ENCODE results near the gene GNAL. TPM values are rescaled to one million over a fixed set of nuclear protein-coding genes. Genes with fewer than 3 reads are reported as not detected.
"Not testable (repeated sequence)": the region's sequence is repeated elsewhere in the genome, so short reads cannot be mapped to it uniquely, and the experiment has no call there.

Gene GNAL
- total RNA-seq, 1 experiment from 2014 or later: 28.4 TPM

DNA sequence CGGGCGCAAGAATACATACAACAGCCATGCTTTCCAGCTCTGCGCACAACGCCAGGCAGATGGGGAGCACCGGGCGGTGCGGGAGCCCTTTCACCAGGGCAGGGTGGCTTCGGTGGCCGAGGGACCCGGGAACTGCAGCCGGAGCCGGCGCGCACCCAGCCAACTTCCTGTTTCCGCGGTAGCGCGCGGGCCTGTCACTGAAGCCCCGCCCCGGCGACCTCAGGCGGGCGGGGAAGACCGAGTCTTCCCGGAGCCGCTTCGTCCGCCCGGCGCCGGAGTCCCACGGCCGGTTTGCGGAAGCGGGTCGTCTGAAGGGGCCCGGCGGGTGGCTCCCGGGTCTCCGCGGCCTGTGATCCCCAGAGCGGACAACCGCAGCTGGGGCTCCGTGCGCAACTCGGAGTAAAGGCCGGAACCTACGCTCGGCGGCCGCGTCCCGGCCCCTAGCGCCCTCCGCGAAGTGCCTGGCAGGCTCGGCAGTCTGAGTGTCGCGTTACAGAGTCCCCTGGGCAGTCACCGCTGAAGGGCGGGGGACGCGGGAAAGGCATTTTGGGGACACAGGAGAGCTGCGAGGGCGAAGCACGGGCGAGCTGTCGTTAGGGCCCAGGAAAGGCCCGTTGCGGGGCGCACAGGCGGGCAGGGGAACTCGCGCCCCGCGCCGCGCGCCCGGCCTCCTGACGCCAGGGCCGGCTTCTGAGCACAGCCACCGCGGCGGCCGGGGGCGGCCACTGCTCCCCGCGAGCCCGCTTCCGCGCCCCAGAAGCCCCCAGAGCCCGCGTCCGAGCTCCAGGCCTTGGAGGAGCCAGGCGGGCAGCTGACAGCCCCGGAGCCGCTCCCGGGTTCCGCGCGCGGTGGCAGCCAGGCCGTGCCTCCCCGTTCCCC, 219.4 kb downstream of the GNAL start, which contains the start of gene MPPE1:
Gene MPPE1, minus strand, starts transcription at position 136 of the 879 bp plus-strand sequence. CDS start 11,053 bp downstream, outside the sequence.
- Mint-ChIP-seq H3K4me3 (ENCODE audit: unreplicated experiment) (peak within 1 kb of the TSS; percentile 89), H3K36me3 (ENCODE audit: insufficient read depth, unreplicated experiment) (peaks cover 5% of the 10 kb centered on the region), H3K27me3 (ENCODE audit: insufficient read depth, unreplicated experiment) (no peaks in the 10 kb centered on the region), H3K4me1 (ENCODE audit: low read depth, unreplicated experiment) (peaks cover 5% of the 10 kb centered on the region), H3K27ac (ENCODE audit: unreplicated experiment) (peak within 1 kb of the TSS; percentile 91), H3K9me3 (ENCODE audit: unreplicated experiment) (no peaks in the 10 kb centered on the region)
- BruUV-seq (replicated peaks): no TSS peak
- Histone ChIP-seq H3K27me3 (replicated peaks; ENCODE audit: control insufficient read depth, insufficient read depth, low read length) (no peaks in the 10 kb centered on the region), H3K9me3 (no peaks in the 10 kb centered on the region), H3K4me3 (ENCODE audit: low read depth, low read length) (peak within 1 kb of the TSS; percentile 87), H3K36me3 (ENCODE audit: control insufficient read depth, insufficient read depth, low read length) (no peaks in the 10 kb centered on the region), H3K4me1 (peaks cover 25% of the 10 kb centered on the region)
- peak; percentile 87 to 93 for DNase-seq
- intact Hi-C loops (cut with micrococcal nuclease; ENCODE audit: unreplicated experiment): loop anchor here (1.0 to 2.0 kb wide), 4 partner anchors 16 to 74 kb away; no protein-coding TSS in a partner anchor
- POLR2A ChIA-PET: interaction anchor here (0.8 to 1.5 kb wide), 2 partner anchors 23 to 73 kb away, joined by 3 to 5 read pairs; partner anchors contain the start of gene IMPA2
- TF ChIP-seq CTCF (IDR thresholded peaks at IDR 0.05; ENCODE audit: insufficient read depth in 1 of 2, low read depth in 1 of 2, low read length in 1 of 2, severe bottlenecking in 1 of 2, unreplicated experiment in 1 of 2): no peak
- CTCF ChIA-PET: no interaction called here

- no peak for TF ChIP-seq CTCF (IDR thresholded peaks at IDR 0.05; ENCODE audit: insufficient read depth in 1 of 2, low read depth in 1 of 2, low read length in 1 of 2, severe bottlenecking in 1 of 2, unreplicated experiment in 1 of 2)
- DNase-seq: no peak
- Mint-ChIP-seq H3K9me3 (ENCODE audit: unreplicated experiment) (no peaks in the 10 kb centered on the region), H3K27me3 (ENCODE audit: insufficient read depth, unreplicated experiment) (no peaks in the 10 kb centered on the region), H3K4me1 (ENCODE audit: low read depth, unreplicated experiment) (peaks cover under 1% of the 10 kb centered on the region), H3K4me3 (ENCODE audit: unreplicated experiment) (peak overlapping the region; percentile 89), H3K27ac (ENCODE audit: unreplicated experiment) (peak overlapping the region; percentile 91), H3K36me3 (ENCODE audit: insufficient read depth, unreplicated experiment) (peaks cover 3% of the 10 kb centered on the region)
- ChIA-PET CTCF (no interaction called here), POLR2A (interaction anchor here (0.8 to 1.5 kb wide), 2 partner anchors 24 to 72 kb away, joined by 3 to 5 read pairs; partner anchors contain the start of gene IMPA2)
- Histone ChIP-seq H3K27me3 (replicated peaks; ENCODE audit: control insufficient read depth, insufficient read depth, low read length) (no peaks in the 10 kb centered on the region), H3K4me1 (peaks cover 25% of the 10 kb centered on the region), H3K4me3 (ENCODE audit: low read depth, low read length) (peak overlapping the region; percentile 87), H3K9me3 (no peaks in the 10 kb centered on the region), H3K36me3 (ENCODE audit: control insufficient read depth, insufficient read depth, low read length) (no peaks in the 10 kb centered on the region)
- no TSS peak for BruUV-seq (replicated peaks)
- intact Hi-C loops (cut with micrococcal nuclease; ENCODE audit: unreplicated experiment): loop anchor here (1.0 to 2.0 kb wide), 3 partner anchors 16 to 73 kb away; no protein-coding TSS in a partner anchor
These were observed 220.0 kb downstream of the GNAL start for GRCh38 chr18:11909061-11909455.

DNA sequence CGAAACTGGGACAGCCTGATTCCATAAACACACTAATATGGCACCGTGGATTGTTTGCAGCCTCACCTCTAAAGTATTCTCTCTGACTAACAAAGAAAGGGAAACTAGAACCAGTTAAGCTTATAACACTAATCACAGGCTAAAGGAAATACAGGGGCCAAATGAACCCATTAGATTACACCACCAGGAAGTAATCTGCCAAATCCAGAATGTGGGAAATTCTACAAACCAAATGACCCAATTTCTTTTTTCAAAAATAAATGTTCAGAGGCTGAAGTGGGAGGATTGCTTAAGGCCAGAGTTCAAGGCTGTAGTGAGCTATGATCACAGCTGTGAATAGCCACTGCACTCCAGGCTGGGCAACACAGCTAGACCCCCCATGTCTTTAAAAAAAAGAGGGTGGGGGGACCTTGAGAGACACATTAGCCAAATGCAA, 220.5 kb downstream of the GNAL start:
- H3K9me3 Mint-ChIP-seq (ENCODE audit: unreplicated experiment): no peaks in the 10 kb centered on the region

GRCh38 chr18:11916880-11917279, 227.8 kb downstream of the GNAL start:
- H3K9me3 Mint-ChIP-seq (ENCODE audit: unreplicated experiment); CTCF ChIA-PET: not testable (repeated sequence)

More for the DNA sequence above, 220.5 kb downstream of the GNAL start:
- Histone ChIP-seq H3K4me3 (ENCODE audit: low read depth, low read length) (peak overlapping the region; percentile 87; the same call in 1 of the 2 replicates), H3K27me3 (replicated peaks; ENCODE audit: control insufficient read depth, insufficient read depth, low read length) (no peaks in the 10 kb centered on the region), H3K4me1 (peaks cover 25% of the 10 kb centered on the region), H3K36me3 (ENCODE audit: control insufficient read depth, insufficient read depth, low read length) (no peaks in the 10 kb centered on the region), H3K9me3 (no peaks in the 10 kb centered on the region)
- no TSS peak for BruUV-seq (replicated peaks)
- Mint-ChIP-seq H3K4me3 (ENCODE audit: unreplicated experiment) (peak overlapping the region; percentile 89), H3K4me1 (ENCODE audit: low read depth, unreplicated experiment) (no peaks in the 10 kb centered on the region), H3K27ac (ENCODE audit: unreplicated experiment) (peak overlapping the region; percentile 91), H3K27me3 (ENCODE audit: insufficient read depth, unreplicated experiment) (no peaks in the 10 kb centered on the region), H3K36me3 (ENCODE audit: insufficient read depth, unreplicated experiment) (no peaks in the 10 kb centered on the region)
- no peak for TF ChIP-seq CTCF (IDR thresholded peaks at IDR 0.05; ENCODE audit: insufficient read depth in 1 of 2, low read depth in 1 of 2, low read length in 1 of 2, severe bottlenecking in 1 of 2, unreplicated experiment in 1 of 2)
- CTCF ChIA-PET: interaction anchor here (0.6 kb wide), 1 partner anchor 483 kb away, joined by 3 read pairs; no protein-coding TSS in a partner anchor
- no peak for DNase-seq
- intact Hi-C loops (cut with micrococcal nuclease; ENCODE audit: unreplicated experiment): loop anchor here (1.0 to 2.0 kb wide), 3 partner anchors 15 to 73 kb away; no protein-coding TSS in a partner anchor
- POLR2A ChIA-PET: no interaction called here

More at GRCh38 chr18:11916880-11917279, 227.8 kb downstream of the GNAL start:
- H3K4me1 ChIP-seq; H3K36me3 ChIP-seq (ENCODE audit: control insufficient read depth, insufficient read depth, low read length); intact Hi-C loops (cut with micrococcal nuclease; ENCODE audit: unreplicated experiment); H3K9me3 ChIP-seq; DNase-seq; H3K27me3 Mint-ChIP-seq (ENCODE audit: insufficient read depth, unreplicated experiment); H3K4me3 Mint-ChIP-seq (ENCODE audit: unreplicated experiment); H3K4me3 ChIP-seq (ENCODE audit: low read depth, low read length); POLR2A ChIA-PET; H3K36me3 Mint-ChIP-seq (ENCODE audit: insufficient read depth, unreplicated experiment); H3K27me3 ChIP-seq (replicated peaks; ENCODE audit: control insufficient read depth, insufficient read depth, low read length); BruUV-seq (replicated peaks): not testable (repeated sequence)
- H3K27ac Mint-ChIP-seq (ENCODE audit: unreplicated experiment): peak overlapping the region; percentile 72
- H3K4me1 Mint-ChIP-seq (ENCODE audit: low read depth, unreplicated experiment): peaks cover 13% of the 10 kb centered on the region

Data from Caco-2 (cell line).